GM21619 (cell line): ENCODE measurements around the gene MYRIP.
"Not testable (repeated sequence)": the region's sequence is repeated elsewhere in the genome, so short reads cannot be mapped to it uniquely, and the experiment has no call there.

Experiments
- ATAC-seq: cut with Tn5 transposase; IDR thresholded peaks from one replicate; pipeline ENCODE4 v1.9.1; 2021; ENCODE audit not compliant: unreplicated experiment

The MYRIP gene

DNA sequence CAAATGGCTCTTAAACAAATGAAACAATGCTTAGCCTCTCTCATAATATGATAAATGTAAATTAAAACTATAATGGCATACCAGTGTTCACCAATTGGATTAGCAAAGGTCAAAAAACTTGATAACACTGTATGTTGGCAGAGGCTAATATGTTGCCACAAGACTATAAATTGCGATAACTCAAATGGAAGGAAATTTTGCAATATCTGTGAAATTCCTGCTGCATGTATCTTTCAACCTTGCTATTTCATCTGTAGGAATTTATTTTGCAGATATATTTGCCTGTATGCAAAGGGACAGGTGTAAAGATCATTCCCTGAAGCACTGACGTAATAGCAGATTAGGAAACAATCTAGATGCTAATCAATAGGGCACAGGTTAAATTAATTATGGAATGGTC is 308.7 kb downstream of the MYRIP start:
- no peak for ATAC-seq

GRCh38 chr3:40120067-40120692 is 310.8 kb downstream of the MYRIP start:
- ATAC-seq: no peak

GRCh38 chr3:40120806-40121205 is 311.4 kb downstream of the MYRIP start:
- ATAC-seq: no peak

DNA sequence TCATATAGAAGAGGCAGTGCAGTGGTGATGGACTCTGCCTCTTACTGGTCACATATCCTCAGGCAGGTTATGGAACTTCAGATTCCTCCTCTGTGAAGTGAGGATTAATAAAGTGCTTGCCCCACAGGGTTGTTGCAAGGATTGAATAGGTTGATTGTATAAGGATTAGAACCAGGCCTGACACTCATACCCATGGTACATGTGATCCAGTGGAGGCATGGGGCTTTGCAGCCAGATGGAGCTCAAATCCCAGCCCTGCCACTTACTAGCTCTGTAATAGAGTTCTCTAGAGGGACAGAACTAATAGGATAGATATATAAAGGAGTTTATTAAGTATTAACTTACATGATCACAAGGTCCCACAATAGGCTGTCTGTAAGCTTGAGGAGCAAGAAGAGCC is 315.5 kb downstream of the MYRIP start:
- ATAC-seq: no peak

DNA sequence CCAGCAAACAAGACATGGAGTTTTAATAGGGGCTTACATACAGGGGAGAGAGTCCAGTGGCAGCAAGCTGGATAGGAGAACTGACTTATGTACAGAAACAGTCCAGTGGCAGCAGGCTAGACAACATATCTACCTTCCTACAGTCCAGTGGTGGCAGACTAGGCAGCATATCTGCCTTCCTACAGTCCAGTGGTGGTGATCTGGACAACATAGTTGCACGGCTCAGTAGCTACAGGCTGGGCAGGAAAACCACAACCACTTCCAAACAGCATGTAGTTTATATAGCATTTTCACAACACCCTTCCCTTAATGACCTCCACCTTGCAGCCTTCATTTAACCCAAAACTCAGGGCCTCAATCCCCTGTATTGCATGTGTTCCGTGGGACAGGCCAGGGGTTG is 318.8 kb downstream of the MYRIP start:
- ATAC-seq: no peak

- ATAC-seq: no peak
These were observed 320.1 kb downstream of the MYRIP start for GRCh38 chr3:40129510-40129909.

GRCh38 chr3:40129981-40130380 is 320.6 kb downstream of the MYRIP start:
- ATAC-seq: no peak

DNA sequence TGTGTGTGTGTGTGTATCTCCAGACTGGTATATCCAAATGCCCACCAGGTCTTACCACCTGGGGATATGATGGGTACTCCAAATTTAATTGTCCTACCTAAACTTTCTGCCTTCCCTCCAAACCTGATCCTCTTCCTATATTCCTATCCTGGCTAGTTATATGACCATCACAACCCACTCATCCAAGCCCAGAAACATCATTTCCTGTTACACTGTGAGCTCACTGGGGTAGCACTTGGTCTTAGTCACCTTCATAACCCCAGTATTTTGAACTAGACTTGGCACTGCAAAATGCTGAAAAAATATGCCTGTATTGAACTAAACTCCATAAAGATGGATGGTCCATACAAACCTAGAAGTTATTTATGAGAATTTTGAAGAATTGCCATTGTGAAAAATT is 321.3 kb downstream of the MYRIP start:
- no peak for ATAC-seq

DNA sequence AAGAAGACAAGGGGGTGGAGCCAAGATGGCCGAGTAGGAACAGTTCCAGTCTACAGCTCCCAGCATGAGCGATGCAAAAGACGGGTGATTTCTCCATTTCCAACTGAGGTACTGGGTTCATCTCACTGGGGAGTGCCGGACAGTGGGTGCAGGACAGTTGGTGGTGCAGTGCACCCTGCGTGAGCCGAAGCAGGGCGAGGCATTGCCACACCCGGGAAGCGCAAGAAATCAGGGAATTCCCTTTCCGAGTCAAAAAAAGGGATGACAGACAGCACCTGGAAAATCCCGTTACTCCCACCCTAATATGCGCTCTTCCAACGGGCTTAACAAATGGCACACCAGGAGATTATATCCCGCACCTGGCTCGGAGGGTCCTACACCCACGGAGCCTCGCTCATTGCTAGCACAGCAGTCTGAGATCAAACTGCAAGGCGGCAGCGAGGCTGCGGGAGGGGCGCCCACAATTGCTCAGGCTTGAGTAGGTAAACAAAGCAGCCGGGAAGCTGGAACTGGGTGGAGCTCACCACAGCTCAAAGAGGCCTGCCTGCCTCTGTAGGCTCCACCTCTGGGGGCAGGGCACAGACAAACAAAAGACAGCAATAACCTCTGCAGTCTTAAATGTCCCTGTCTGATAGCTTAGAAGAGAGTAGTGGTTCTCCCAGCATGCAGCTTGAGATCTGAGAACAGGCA is 324.6 kb downstream of the MYRIP start:
- not testable (repeated sequence) for ATAC-seq

- ATAC-seq: no peak
These were observed 328.3 kb downstream of the MYRIP start for GRCh38 chr3:40137591-40138295.

DNA sequence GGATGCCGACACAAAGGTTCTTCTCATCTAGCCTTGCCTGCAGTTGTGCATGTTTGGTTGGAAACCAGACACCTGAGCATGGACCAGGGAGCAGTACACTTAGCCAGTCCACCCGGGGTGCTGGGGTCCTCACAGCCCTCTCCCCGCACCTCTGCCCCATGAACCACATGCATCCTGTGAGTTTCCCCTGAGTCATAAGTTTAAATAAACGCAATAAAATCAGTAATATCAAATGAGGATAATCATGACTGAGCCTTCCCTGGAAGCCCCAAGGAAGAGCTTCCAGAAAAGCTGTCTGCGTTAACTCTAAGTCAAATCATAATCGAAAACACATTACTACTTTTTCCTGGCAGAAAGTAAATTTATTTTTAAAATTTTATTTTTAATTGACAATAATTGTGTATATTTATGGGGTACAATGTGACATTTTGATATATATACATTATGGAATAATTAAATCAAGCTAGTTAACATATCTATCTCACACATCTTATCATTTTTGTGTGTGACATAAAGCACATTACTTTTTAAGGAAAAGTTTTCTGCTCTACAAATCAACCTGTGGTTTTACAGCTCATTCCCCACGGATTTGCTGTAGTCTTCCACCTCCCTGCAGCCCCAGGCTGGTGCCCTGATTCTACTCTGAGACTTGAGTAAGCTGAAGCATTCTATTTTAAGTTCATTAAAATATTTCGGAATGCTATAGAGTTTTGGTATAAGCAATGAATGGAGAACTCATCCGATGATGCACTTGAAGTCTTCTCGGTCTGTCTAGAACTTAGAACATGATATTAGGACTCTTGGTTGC is 334.1 kb downstream of the MYRIP start:
- ATAC-seq: no peak

GRCh38 chr3:40148827-40149226 is 339.4 kb downstream of the MYRIP start:
- ATAC-seq: no peak

- ATAC-seq: no peak
These were observed 343.2 kb downstream of the MYRIP start for GRCh38 chr3:40152482-40153133.

GRCh38 chr3:40160933-40161332 is 351.5 kb downstream of the MYRIP start:
- no peak for ATAC-seq

DNA sequence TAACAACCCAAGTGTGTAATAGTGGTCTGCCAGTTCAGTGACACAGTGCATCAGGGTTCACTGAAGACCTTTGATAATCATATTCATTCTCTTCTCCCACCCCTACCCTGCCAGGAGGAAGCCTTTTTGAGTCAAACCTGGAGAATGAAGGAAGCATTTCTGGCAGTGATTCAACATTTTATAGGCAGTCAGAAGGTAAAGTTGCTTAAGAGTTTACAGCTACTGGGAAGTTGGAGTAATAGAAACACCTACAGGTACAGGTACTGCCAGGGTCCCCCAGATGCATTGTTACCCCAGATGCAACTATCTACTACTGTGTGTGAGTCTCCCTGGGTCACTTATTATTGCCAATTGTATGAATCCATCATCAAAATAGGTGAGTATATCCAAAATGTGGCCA is 353.2 kb downstream of the MYRIP start:
- no peak for ATAC-seq

GRCh38 chr3:40166997-40167396 is 357.6 kb downstream of the MYRIP start:
- no peak for ATAC-seq

DNA sequence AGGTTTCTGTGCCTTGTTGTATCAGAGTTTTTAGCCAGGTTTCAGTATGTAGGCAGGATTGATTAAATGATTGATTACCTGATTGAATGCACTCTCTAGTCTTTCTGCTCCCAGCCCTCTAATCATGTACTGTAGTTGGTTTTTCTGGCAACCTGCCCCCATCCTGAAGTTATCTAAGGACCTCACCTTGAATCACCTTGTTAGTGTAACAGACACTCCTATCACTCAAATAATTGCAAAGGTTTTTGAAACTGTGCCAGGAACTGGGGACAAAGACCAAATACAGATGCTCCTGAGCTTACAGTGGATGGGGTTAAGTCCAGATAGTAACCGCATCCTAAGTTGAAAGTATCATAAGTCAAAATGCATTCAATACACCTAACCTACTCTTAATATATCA is 358.5 kb downstream of the MYRIP start:
- no peak for ATAC-seq

DNA sequence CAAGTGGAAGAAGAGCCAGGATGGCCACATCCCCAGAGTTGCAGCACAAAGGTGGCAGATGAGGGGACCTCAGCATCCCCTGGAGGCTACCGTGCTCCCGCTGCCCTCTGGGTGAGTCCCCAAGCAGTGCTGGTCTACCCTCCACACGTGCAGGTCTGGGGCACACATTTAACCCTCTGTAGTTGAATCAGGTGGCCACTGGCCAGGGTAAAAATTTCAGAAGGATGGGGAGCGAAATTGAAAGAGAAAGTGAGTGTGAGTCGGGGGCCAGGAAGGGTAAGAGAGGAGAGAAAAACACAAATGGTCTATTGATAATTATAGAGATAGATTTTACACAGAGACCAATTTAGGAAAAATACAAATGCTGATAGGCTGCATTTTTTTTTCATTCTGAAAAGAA is 360.6 kb downstream of the MYRIP start:
- peak; percentile 31 for ATAC-seq

DNA sequence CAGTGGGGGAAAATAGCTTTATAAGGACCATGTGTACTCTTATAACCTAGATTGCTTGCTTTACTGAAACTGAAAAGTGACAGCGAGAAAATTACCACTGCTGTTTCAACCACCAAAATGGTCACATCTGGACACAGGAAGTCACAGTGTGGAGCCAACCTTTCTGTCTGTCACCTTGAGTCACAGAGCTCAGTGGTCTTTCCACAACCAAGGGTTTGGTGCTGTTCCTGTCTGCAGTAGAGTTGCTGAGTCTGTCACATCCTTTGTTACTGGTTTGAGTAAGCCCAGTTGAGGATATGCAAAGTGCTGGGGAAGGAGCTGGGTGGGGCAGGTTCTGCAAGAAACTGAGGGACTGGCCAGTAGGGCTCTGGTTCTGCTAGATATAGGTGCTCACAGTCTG is 361.0 kb downstream of the MYRIP start:
- ATAC-seq: peak; percentile 99

DNA sequence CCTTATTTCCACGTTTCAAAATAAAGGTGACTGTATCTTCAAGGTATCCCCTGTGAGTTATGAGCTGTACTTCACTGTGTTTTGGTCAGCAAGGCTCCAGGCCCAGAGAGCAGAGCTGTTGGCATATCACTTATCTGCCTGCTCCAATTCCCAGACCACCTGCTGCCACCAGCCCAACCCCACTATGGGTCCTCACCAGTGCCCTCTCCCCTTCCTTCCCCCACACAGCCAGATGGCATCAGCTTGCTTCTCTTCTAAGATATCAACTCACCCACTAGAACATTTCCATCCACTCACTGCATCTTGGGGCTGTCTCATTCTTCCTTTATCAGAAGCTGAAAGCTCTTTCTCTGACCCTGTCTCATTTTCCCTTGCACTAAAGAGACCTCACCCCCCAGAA is 363.2 kb downstream of the MYRIP start:
- ATAC-seq: no peak

GRCh38 chr3:40173227-40173721 is 363.9 kb downstream of the MYRIP start:
- no peak for ATAC-seq
